ENCODE measurements around the gene EHD1. TPM values are rescaled to one million over a fixed set of nuclear protein-coding genes. Genes with fewer than 3 reads are reported as not detected.

EHD1 gene
- total RNA-seq, 1 experiment from 2014 or later = 92.8 TPM

DNA sequence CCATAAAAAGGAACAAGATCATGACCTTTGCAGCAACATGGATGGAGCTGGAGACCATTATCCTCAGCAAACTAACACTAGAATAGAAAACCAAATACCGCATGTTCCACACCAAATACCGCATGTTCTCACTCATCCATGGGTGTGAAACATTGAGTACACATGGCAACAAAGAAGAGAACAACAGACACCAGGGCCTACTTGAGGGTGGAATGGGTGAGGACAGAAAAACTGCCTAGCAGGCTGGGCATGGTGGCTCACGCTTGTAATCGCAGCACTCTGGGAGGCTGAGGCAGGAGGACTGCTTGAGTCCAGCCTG, 12.3 kb downstream of the EHD1 start:
- CTCF ChIA-PET = no interaction called here
- Mint-ChIP-seq H3K4me3 (ENCODE audit: low read depth, unreplicated experiment) (no peak overlapping the region), H3K4me1 (ENCODE audit: low read depth, unreplicated experiment) (peaks cover 52% of the 10 kb centered on the region), H3K9me3 (ENCODE audit: low read depth, unreplicated experiment) (no peaks in the 10 kb centered on the region), H3K27ac (ENCODE audit: unreplicated experiment) (no peak overlapping the region), H3K27me3 (ENCODE audit: unreplicated experiment) (no peaks in the 10 kb centered on the region), H3K36me3 (ENCODE audit: insufficient read depth, unreplicated experiment) (peaks cover 31% of the 10 kb centered on the region)
- no peak for DNase-seq
- no TSS peak for BruUV-seq (replicated peaks)
- intact Hi-C loops (cut with micrococcal nuclease; ENCODE audit: unreplicated experiment) = no loop called here
- TF ChIP-seq, protein P1, sequence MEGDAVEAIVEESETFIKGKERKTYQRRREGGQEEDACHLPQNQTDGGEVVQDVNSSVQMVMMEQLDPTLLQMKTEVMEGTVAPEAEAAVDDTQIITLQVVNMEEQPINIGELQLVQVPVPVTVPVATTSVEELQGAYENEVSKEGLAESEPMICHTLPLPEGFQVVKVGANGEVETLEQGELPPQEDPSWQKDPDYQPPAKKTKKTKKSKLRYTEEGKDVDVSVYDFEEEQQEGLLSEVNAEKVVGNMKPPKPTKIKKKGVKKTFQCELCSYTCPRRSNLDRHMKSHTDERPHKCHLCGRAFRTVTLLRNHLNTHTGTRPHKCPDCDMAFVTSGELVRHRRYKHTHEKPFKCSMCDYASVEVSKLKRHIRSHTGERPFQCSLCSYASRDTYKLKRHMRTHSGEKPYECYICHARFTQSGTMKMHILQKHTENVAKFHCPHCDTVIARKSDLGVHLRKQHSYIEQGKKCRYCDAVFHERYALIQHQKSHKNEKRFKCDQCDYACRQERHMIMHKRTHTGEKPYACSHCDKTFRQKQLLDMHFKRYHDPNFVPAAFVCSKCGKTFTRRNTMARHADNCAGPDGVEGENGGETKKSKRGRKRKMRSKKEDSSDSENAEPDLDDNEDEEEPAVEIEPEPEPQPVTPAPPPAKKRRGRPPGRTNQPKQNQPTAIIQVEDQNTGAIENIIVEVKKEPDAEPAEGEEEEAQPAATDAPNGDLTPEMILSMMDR (IDR thresholded peaks at IDR 0.05; ENCODE audit: unreplicated experiment) = no peak

DNA sequence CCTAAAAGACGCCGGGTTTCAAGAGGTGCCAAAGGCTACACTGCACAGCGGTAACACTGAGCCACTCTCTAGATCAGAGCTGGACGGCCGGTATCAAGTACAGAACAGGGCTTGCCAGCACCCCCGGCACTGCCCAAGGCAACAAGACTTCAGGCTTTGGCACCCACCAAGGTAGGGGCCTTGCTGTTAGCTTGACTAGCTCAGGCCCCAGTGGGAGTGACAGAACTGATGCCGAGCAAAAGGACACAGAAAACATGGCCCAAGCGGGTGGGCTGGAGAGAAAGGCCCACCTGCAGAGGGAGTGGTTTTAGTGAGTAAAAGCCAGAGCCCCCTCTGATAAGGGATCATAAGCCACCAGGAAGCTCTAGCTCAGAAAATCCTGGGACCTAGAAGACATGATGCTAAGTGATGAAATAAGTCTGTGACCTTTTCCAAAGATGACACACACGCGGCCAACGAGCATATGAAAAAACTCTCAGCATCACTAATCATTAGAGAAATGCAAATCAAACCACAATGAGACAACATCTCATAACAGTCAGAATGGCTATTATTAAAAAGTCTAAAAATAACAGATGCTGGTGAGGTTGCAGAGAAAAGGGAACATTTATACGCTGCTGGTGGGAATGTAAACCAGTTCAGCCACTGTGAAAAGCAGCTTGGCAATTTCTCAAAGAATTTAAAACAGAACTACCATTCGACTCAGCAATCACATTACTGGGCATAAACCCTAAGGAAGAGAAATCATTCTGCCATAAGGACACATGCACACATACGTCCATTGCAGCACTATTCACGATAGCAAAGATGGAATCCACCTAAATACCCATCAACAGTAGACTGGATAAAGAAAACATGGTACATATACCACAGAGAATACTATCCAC, 12.9 kb downstream of the EHD1 start:
- Mint-ChIP-seq H3K27ac (ENCODE audit: unreplicated experiment) (no peak overlapping the region), H3K27me3 (ENCODE audit: unreplicated experiment) (no peaks in the 10 kb centered on the region), H3K9me3 (ENCODE audit: low read depth, unreplicated experiment) (no peaks in the 10 kb centered on the region), H3K4me1 (ENCODE audit: low read depth, unreplicated experiment) (peaks cover 46% of the 10 kb centered on the region), H3K4me3 (ENCODE audit: low read depth, unreplicated experiment) (no peak overlapping the region), H3K36me3 (ENCODE audit: insufficient read depth, unreplicated experiment) (peaks cover 26% of the 10 kb centered on the region)
- DNase-seq = no peak
- no TSS peak for BruUV-seq (replicated peaks)
- TF ChIP-seq, protein P1 (IDR thresholded peaks at IDR 0.05; ENCODE audit: unreplicated experiment) = no peak
- CTCF ChIA-PET = interaction anchor here (0.7 to 1.2 kb wide), 2 partner anchors 11 to 17 kb away, joined by 3 to 4 read pairs; no protein-coding TSS in a partner anchor
- intact Hi-C loops (cut with micrococcal nuclease; ENCODE audit: unreplicated experiment) = no loop called here

DNA sequence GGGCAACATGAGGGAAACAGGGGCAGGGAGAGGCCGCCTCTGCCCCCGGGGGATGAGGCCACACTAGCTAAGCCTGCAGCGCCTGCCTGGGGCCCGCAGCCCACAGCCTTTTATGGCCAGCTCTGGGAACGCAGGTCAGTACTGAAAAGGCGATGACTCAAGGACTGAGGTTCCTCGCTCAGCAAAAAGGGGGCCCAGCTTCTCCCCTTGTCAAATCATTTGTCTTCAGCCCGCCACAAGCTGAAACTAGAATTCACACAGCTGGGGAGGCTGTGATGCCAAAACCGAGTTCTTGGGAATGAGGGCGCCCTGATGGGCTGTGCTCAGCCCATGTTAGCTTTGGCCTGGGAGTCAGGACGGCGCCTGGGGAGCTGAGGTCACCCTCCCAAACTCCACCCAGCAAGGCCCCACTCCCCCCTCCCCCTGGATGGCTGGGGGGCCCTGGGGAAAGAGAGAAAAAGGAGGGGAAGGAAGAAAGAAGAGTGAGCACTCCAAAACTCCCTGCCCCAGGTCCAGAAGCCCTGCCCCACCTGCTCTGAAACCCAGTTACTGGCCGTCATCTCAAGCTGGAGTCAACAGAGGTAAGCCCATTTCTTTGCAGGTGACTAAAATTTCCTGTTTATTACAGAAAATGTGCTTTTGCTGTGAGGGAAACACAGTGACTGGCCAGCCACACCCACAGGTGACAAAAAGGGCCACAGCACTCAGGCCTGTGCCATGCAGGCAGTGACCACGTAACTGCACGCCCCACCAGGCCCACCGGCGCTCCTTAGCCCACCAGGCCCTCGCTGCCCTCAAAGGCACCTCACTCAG, 13.7 kb downstream of the EHD1 start:
- peaks cover 37% of the 10 kb centered on the region for H3K4me1 Mint-ChIP-seq (ENCODE audit: low read depth, unreplicated experiment)
- TF ChIP-seq, protein P1 (IDR thresholded peaks at IDR 0.05; ENCODE audit: unreplicated experiment) = no peak
- no peaks in the 10 kb centered on the region for H3K9me3 Mint-ChIP-seq (ENCODE audit: low read depth, unreplicated experiment)
- intact Hi-C loops (cut with micrococcal nuclease; ENCODE audit: unreplicated experiment) = no loop called here
- CTCF ChIA-PET = interaction anchor here (0.7 to 1.2 kb wide), 2 partner anchors 12 to 16 kb away, joined by 3 to 4 read pairs; no protein-coding TSS in a partner anchor
- H3K27me3 Mint-ChIP-seq (ENCODE audit: unreplicated experiment) = no peaks in the 10 kb centered on the region
- no peak overlapping the region for H3K27ac Mint-ChIP-seq (ENCODE audit: unreplicated experiment)
- DNase-seq = no peak
- no peak overlapping the region for H3K4me3 Mint-ChIP-seq (ENCODE audit: low read depth, unreplicated experiment)
- H3K36me3 Mint-ChIP-seq (ENCODE audit: insufficient read depth, unreplicated experiment) = peaks cover 32% of the 10 kb centered on the region
- no TSS peak for BruUV-seq (replicated peaks)

DNA sequence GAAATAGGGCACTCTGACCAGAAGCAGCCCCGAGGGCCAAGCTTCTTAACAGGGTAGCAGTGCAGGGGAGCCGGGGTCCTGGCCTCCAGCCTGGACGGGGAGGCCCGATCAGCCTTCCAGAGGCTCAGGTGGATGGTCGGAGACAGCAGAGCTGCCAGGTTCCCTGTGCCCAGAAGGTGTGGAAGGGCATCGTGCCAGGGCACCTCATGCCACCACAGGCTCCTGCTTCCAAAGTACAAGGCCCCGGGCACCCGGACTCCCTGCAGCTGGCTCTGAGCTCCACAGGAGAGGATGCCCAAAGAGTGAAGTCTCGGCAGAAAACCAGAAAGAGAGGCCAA, 14.3 kb downstream of the EHD1 start:
- intact Hi-C loops (cut with micrococcal nuclease; ENCODE audit: unreplicated experiment) = no loop called here
- Mint-ChIP-seq H3K27me3 (ENCODE audit: unreplicated experiment) (no peaks in the 10 kb centered on the region), H3K4me3 (ENCODE audit: low read depth, unreplicated experiment) (no peak overlapping the region), H3K27ac (ENCODE audit: unreplicated experiment) (no peak overlapping the region), H3K36me3 (ENCODE audit: insufficient read depth, unreplicated experiment) (peaks cover 36% of the 10 kb centered on the region), H3K4me1 (ENCODE audit: low read depth, unreplicated experiment) (peaks cover 32% of the 10 kb centered on the region), H3K9me3 (ENCODE audit: low read depth, unreplicated experiment) (no peaks in the 10 kb centered on the region)
- CTCF ChIA-PET = no interaction called here
- TF ChIP-seq, protein P1 (IDR thresholded peaks at IDR 0.05; ENCODE audit: unreplicated experiment) = no peak
- no TSS peak for BruUV-seq (replicated peaks)
- DNase-seq = no peak
